Loucy (cell line): ENCODE data around the gene BEND5.

ENCODE experiments used
- H2AFZ ChIP-seq: fragments of 200-600 bp; sonication (generic); 2 replicates; pipeline ENCODE4 v1.6.0; 2016; ENCODE audit warnings: antibody characterized with exemption, mild to moderate bottlenecking, low read length, moderate library complexity
- H3F3A ChIP-seq: fragments of 200-600 bp; 2 replicates; pipeline ENCODE4 v1.6.0; 2016; ENCODE audit warnings: antibody characterized with exemption, low read depth, mild to moderate bottlenecking
- H3K27me3 ChIP-seq: fragments of 200-600 bp; sonication (generic); 2 replicates; pipeline ENCODE4 v1.6.1; 2014; ENCODE audit warnings: low read length, mild to moderate bottlenecking; ENCODE audit not compliant: insufficient read depth, poor library complexity, severe bottlenecking
- H3K36me3 ChIP-seq: fragments of 200-600 bp; sonication (generic); 2 replicates; pipeline ENCODE4 v1.6.1; 2016; ENCODE audit warnings: low read length; ENCODE audit not compliant: insufficient read depth
- H3K4me1 ChIP-seq: fragments of 200-600 bp; sonication (generic); 2 replicates; pipeline ENCODE4 v1.5.1; 2014; ENCODE audit warnings: low read length, mild to moderate bottlenecking; ENCODE audit not compliant: insufficient read depth, poor library complexity, severe bottlenecking
- H3K4me2 ChIP-seq: fragments of 200-600 bp; sonication (generic); 2 replicates; pipeline ENCODE4 v1.6.0; 2014; ENCODE audit warnings: antibody characterized with exemption, low read length, low read depth, mild to moderate bottlenecking; ENCODE audit not compliant: poor library complexity, severe bottlenecking
- H3K4me3 ChIP-seq: fragments of 200-600 bp; sonication (generic); 2 replicates; pipeline ENCODE4 v1.5.1; 2014; ENCODE audit warnings: low read length, mild to moderate bottlenecking, mixed read lengths; ENCODE audit not compliant: poor library complexity, severe bottlenecking
- H3K79me2 ChIP-seq: fragments of 200-600 bp; sonication (generic); 2 replicates; pipeline ENCODE4 v1.6.1; 2014; ENCODE audit warnings: low read length; ENCODE audit not compliant: insufficient read depth
- H3K9ac ChIP-seq: fragments of 200-600 bp; sonication (generic); 2 replicates; pipeline ENCODE4 v1.6.0; 2014; ENCODE audit warnings: mild to moderate bottlenecking, low read depth, low read length, moderate library complexity; ENCODE audit not compliant: poor library complexity, severe bottlenecking
- H3K9me2 ChIP-seq: fragments of 200-600 bp; sonication (generic); replicated peaks from 2 replicates; pipeline ENCODE4 v1.6.1; 2016; ENCODE audit warnings: low read depth, low read length, mixed read lengths
- H3K9me3 ChIP-seq: fragments of 200-600 bp; sonication (generic); 2 replicates; pipeline ENCODE4 v1.6.1; 2014; ENCODE audit warnings: mild to moderate bottlenecking, antibody characterized with exemption, low read length, low read depth; ENCODE audit not compliant: insufficient read depth
- H4K20me1 ChIP-seq: fragments of 200-600 bp; sonication (generic); 2 replicates; pipeline ENCODE4 v1.6.0; 2014; ENCODE audit warnings: antibody characterized with exemption, low read length, mild to moderate bottlenecking; ENCODE audit not compliant: insufficient read depth, poor library complexity, severe bottlenecking
- EZH2phosphoT487 ChIP-seq: fragments of 200-600 bp; IDR thresholded peaks from 2 replicates; pipeline ENCODE4 v1.6.1; 2018; ENCODE audit warnings: antibody characterized with exemption, mild to moderate bottlenecking, moderate library complexity, borderline replicate concordance
- TF ChIP-seq, protein P1 (sequence below): fragments of 200-600 bp; sonication (generic); conservative IDR thresholded peaks from 2 replicates; pipeline ENCODE4 v1.5.1; 2014; ENCODE audit warnings: mild to moderate bottlenecking, antibody characterized with exemption, low read length

Gene BEND5

GRCh38 chr1:48739091-48739490 lies 37.6 kb downstream of the BEND5 start:
- H3K36me3 ChIP-seq: peaks cover 98% of the 10 kb centered on the region

DNA sequence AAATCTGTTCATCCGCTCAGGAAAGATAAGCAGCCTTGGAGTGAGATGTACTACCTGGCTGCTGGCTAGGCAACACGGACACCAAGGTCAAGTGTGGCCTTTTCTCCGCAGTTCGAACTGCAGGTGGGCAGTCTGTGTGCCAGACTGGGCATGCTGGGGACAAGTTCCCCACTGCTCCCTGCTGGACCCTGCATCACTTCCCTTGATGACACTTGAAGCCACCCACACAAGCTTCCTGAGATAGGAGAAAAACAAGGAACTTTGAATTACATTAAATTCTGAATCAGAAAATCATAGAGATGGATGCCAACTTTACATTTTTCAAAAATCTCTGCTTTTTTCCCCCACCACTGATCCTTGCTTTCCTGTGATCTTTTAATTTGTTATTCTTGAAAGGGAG lies 38.3 kb downstream of the BEND5 start:
- H3F3A ChIP-seq: no peaks in the 10 kb centered on the region
- H3K36me3 ChIP-seq: peaks cover 98% of the 10 kb centered on the region
- no peak for TF ChIP-seq EZH2phosphoT487
- H3K4me1 ChIP-seq: no peaks in the 10 kb centered on the region
- H3K4me3 ChIP-seq: no peak overlapping the region
- H3K9me3 ChIP-seq: no peaks in the 10 kb centered on the region
- H3K79me2 ChIP-seq: peaks cover 11% of the 10 kb centered on the region; the same call in 1 of the 2 replicates
- H2AFZ ChIP-seq: no peak overlapping the region
- H4K20me1 ChIP-seq: no peaks in the 10 kb centered on the region
- no peak overlapping the region for H3K9ac ChIP-seq
- H3K27me3 ChIP-seq: no peaks in the 10 kb centered on the region
- H3K4me2 ChIP-seq: no peak overlapping the region
- no peaks in the 10 kb centered on the region for H3K9me2 ChIP-seq

More at GRCh38 chr1:48739091-48739490, 37.6 kb downstream of the BEND5 start:
- Histone ChIP-seq H3K4me2 (no peak overlapping the region), H3K27me3 (no peaks in the 10 kb centered on the region), H3K9ac (no peak overlapping the region), H3K4me3 (no peak overlapping the region), H4K20me1 (no peaks in the 10 kb centered on the region), H3K79me2 (peaks cover 11% of the 10 kb centered on the region; the same call in 1 of the 2 replicates), H3K9me2 (no peaks in the 10 kb centered on the region), H3K4me1 (no peaks in the 10 kb centered on the region), H2AFZ (no peak overlapping the region), H3F3A (no peaks in the 10 kb centered on the region), H3K9me3 (no peaks in the 10 kb centered on the region)
- no peak for TF ChIP-seq EZH2phosphoT487
- TF ChIP-seq, protein P1, sequence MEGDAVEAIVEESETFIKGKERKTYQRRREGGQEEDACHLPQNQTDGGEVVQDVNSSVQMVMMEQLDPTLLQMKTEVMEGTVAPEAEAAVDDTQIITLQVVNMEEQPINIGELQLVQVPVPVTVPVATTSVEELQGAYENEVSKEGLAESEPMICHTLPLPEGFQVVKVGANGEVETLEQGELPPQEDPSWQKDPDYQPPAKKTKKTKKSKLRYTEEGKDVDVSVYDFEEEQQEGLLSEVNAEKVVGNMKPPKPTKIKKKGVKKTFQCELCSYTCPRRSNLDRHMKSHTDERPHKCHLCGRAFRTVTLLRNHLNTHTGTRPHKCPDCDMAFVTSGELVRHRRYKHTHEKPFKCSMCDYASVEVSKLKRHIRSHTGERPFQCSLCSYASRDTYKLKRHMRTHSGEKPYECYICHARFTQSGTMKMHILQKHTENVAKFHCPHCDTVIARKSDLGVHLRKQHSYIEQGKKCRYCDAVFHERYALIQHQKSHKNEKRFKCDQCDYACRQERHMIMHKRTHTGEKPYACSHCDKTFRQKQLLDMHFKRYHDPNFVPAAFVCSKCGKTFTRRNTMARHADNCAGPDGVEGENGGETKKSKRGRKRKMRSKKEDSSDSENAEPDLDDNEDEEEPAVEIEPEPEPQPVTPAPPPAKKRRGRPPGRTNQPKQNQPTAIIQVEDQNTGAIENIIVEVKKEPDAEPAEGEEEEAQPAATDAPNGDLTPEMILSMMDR: no peak

GRCh38 chr1:48735796-48736195 lies 40.9 kb downstream of the BEND5 start:
- H3K79me2 ChIP-seq: peaks cover 11% of the 10 kb centered on the region; the same call in 1 of the 2 replicates
- H3K4me3 ChIP-seq: no peak overlapping the region
- no peak overlapping the region for H2AFZ ChIP-seq
- no peaks in the 10 kb centered on the region for H3K4me1 ChIP-seq
- no peaks in the 10 kb centered on the region for H3K27me3 ChIP-seq
- no peaks in the 10 kb centered on the region for H3K9me3 ChIP-seq
- H3K9me2 ChIP-seq: no peaks in the 10 kb centered on the region
- H3K4me2 ChIP-seq: no peak overlapping the region
- H3F3A ChIP-seq: no peaks in the 10 kb centered on the region
- H3K36me3 ChIP-seq: peaks cover 98% of the 10 kb centered on the region
- H3K9ac ChIP-seq: no peak overlapping the region
- TF ChIP-seq, protein P1: no peak
- no peak for TF ChIP-seq EZH2phosphoT487
- H4K20me1 ChIP-seq: no peaks in the 10 kb centered on the region
